ENCODE results near the gene GUCY1A2.

The GUCY1A2 gene

GRCh38 chr11:106998116-106998915 is 20.0 kb downstream of the GUCY1A2 start:
- DNase-seq: no peak

GRCh38 chr11:106997227-106997626 is 21.0 kb downstream of the GUCY1A2 start:
- DNase-seq: no peak

- no peak for DNase-seq
Measured at GRCh38 chr11:106996691-106997090, 21.6 kb downstream of the GUCY1A2 start.

GRCh38 chr11:106990331-106990730 is 27.9 kb downstream of the GUCY1A2 start:
- no peak for DNase-seq

GRCh38 chr11:106989078-106989455 is 29.2 kb downstream of the GUCY1A2 start:
- no peak for DNase-seq

GRCh38 chr11:106988151-106989077 is 29.9 kb downstream of the GUCY1A2 start:
- no peak for DNase-seq

- no peak for DNase-seq
Measured at GRCh38 chr11:106986673-106987072, 31.6 kb downstream of the GUCY1A2 start.

- DNase-seq: no peak
Measured at GRCh38 chr11:106986261-106986660, 32.0 kb downstream of the GUCY1A2 start.

- DNase-seq: no peak
Measured at GRCh38 chr11:106983991-106984390, 34.3 kb downstream of the GUCY1A2 start.

GRCh38 chr11:106983261-106983660 is 35.0 kb downstream of the GUCY1A2 start:
- DNase-seq: no peak

- no peak for DNase-seq
Measured at GRCh38 chr11:106974831-106975230, 43.4 kb downstream of the GUCY1A2 start.

GRCh38 chr11:106971864-106972263 is 46.4 kb downstream of the GUCY1A2 start:
- no peak for DNase-seq

GRCh38 chr11:106969644-106970355 is 48.5 kb downstream of the GUCY1A2 start:
- DNase-seq: no peak

- no peak for DNase-seq
Measured at GRCh38 chr11:106962995-106963394, 55.3 kb downstream of the GUCY1A2 start.

- DNase-seq: no peak
Measured at GRCh38 chr11:106961518-106961917, 56.8 kb downstream of the GUCY1A2 start.

- no peak for DNase-seq
Measured at GRCh38 chr11:106961048-106961447, 57.2 kb downstream of the GUCY1A2 start.

GRCh38 chr11:106959800-106960199 is 58.5 kb downstream of the GUCY1A2 start:
- no peak for DNase-seq

- DNase-seq: no peak
Measured at GRCh38 chr11:106959386-106959785, 58.9 kb downstream of the GUCY1A2 start.

GRCh38 chr11:106958517-106959248 is 59.6 kb downstream of the GUCY1A2 start:
- no peak for DNase-seq

GRCh38 chr11:106957030-106957482 is 61.2 kb downstream of the GUCY1A2 start:
- no peak for DNase-seq

- DNase-seq: no peak
Measured at GRCh38 chr11:106950067-106950491, 68.2 kb downstream of the GUCY1A2 start.

GRCh38 chr11:106943089-106943488 is 75.2 kb downstream of the GUCY1A2 start:
- no peak for DNase-seq

Measured in activated gamma-delta T cell treated with Interleukin-2 at 50 U/mL for 16 hours (primary cell).